ENCODE measurements around the gene KDM4C. TPM values are rescaled to one million over a fixed set of nuclear protein-coding genes. Genes with fewer than 3 reads are reported as not detected.

KDM4C gene
- total and polyA plus RNA-seq, 2 of the 8 experiments (the other 6 are each of a cell fraction or from before 2014, with no cell fraction given), result 13.0 to 26.1 TPM

DNA sequence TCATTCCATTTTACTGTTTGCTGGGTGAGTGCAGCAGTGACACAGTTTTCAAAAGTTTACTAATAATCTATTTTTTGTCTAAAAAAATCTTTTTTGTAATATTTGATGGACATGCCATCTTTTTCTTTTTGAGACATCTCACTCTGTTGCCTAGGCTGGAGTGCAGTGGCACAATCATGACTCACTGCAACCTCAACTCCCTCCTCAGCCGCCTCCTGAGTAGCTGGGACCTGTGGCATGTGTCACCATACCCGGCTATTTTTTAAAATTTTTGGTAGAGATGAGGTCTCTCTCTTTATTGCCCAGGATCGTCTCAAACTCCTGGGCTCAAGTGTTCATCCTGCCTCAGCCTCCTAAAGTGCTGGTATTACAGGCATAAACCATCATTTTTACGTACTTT is 86.0 kb downstream of the KDM4C start:
- no peak overlapping the region for H2AK5ac ChIP-seq (ENCODE audit: low read depth, low read length)
- H3K9me3 ChIP-seq (ENCODE audit: insufficient read depth in 2 of 2, low read depth in 1 of 2, low read length in 1 of 2), result no peaks in the 10 kb centered on the region
- no peak overlapping the region for H2BK5ac ChIP-seq (ENCODE audit: low read depth, low read length)
- H3K23me2 ChIP-seq (ENCODE audit: low read depth, low read length), result no peaks in the 10 kb centered on the region
- 95% methylated on average over 4 of the region's 4 CpGs; no CpG with 5 or more reads in 1 of the 2 experiments for WGBS, 2 experiments (ENCODE audit: extremely low coverage in 1 of 2, insufficient coverage in 1 of 2, insufficient read length in 1 of 2, insufficient replicate concordance in 2 of 2, low coverage in 1 of 2, low lambda C conversion rate in 2 of 2, missing lambda C conversion rate in 1 of 2)
- H3K79me1 ChIP-seq (ENCODE audit: low read depth, low read length), result peaks cover 3% of the 10 kb centered on the region; the same call in 1 of the 2 replicates
- no peak overlapping the region for H3K18ac ChIP-seq (ENCODE audit: extremely low read depth, low read length)
- no peak overlapping the region for H3K27ac ChIP-seq (ENCODE audit: low read depth, low read length)
- FAIRE-seq (no peak), DNase-seq (ENCODE audit: low read depth in 1 of 2, low spot score in 2 of 2) (no peak)
- no peak overlapping the region for H4K91ac ChIP-seq (replicated peaks; ENCODE audit: insufficient read length, low read length)
- no peak overlapping the region for H3K56ac ChIP-seq (replicated peaks; ENCODE audit: insufficient read length, low read depth, low read length)
- POLR2A ChIA-PET (ENCODE audit: partially characterized antibody), result no interaction called here
- TF ChIP-seq EP300 (IDR thresholded peaks at IDR 0.05; ENCODE audit: borderline replicate concordance in 1 of 2, low read depth in 2 of 2, low read length in 2 of 2), result no peak
- no peak for TF ChIP-seq RAD21 (IDR thresholded peaks at IDR 0.05 in 1 of 2, conservative IDR thresholded peaks at IDR 0.05 in 1 of 2; ENCODE audit: low read depth in 2 of 2, low read length in 2 of 2)
- no peak for TF ChIP-seq SIN3A (conservative IDR thresholded peaks at IDR 0.05 in 1 of 2, IDR thresholded peaks at IDR 0.05 in 1 of 2; ENCODE audit: low read depth in 1 of 2, low read length in 2 of 2)
- TF ChIP-seq SUZ12 (IDR thresholded peaks at IDR 0.05; ENCODE audit: low read length), result no peak
- TF ChIP-seq EZH2 (IDR thresholded peaks at IDR 0.05; ENCODE audit: low read depth, low read length, severe bottlenecking), result no peak
- no peak for TF ChIP-seq NANOG (IDR thresholded peaks at IDR 0.05; ENCODE audit: insufficient read depth, low read depth, low read length, poor library complexity, severe bottlenecking)
- TF ChIP-seq GABPA (IDR thresholded peaks at IDR 0.05; ENCODE audit: borderline replicate concordance, insufficient read depth, low read length), result no peak
- no peaks in the 10 kb centered on the region for H3K27me3 ChIP-seq (replicated peaks in 1 of 4; ENCODE audit: control insufficient read depth in 3 of 4, extremely low read depth in 1 of 4, insufficient read depth in 3 of 4, low read length in 3 of 4)
- H4K5ac ChIP-seq (ENCODE audit: insufficient read length, low read depth, low read length), result no peak overlapping the region
- CTCF ChIA-PET (ENCODE audit: partially characterized antibody), result interaction anchor here (2.1 to 13.6 kb wide), 2 partner anchors 9 to 17 kb away, joined by 8 to 120 read pairs; no protein-coding TSS in a partner anchor
- H2BK20ac ChIP-seq (ENCODE audit: low read length), result no peak overlapping the region
- no peak overlapping the region for H3K14ac ChIP-seq (ENCODE audit: insufficient read length)
- no peak overlapping the region for H3K4me2 ChIP-seq (ENCODE audit: insufficient read depth in 1 of 2, low read depth in 2 of 2, low read length in 2 of 2)
- no peaks in the 10 kb centered on the region for H4K20me1 ChIP-seq (replicated peaks in 1 of 2; ENCODE audit: control insufficient read depth in 1 of 2, insufficient read depth in 2 of 2, low read length in 2 of 2)
- no peak overlapping the region for H3K4me3 ChIP-seq (ENCODE audit: extremely low read depth in 1 of 4, insufficient read depth in 2 of 4, low read depth in 3 of 4, low read length in 4 of 4)
- H2BK120ac ChIP-seq (replicated peaks; ENCODE audit: low read depth, low read length), result no peak overlapping the region
- H2BK15ac ChIP-seq (ENCODE audit: low read length), result no peak overlapping the region
- H4K8ac ChIP-seq (ENCODE audit: extremely low read depth, insufficient read depth, low read length), result no peak overlapping the region
- no peaks in the 10 kb centered on the region; a peak in 1 of 4 replicates for H3K79me2 ChIP-seq (ENCODE audit: control insufficient read depth in 1 of 2, insufficient read depth in 2 of 2, low read length in 2 of 2)
- H2AFZ ChIP-seq (ENCODE audit: low read length), result no peak overlapping the region
- no peak overlapping the region for H3K4ac ChIP-seq (replicated peaks; ENCODE audit: insufficient read length, low read depth, low read length)
- H3K36me3 ChIP-seq (ENCODE audit: control insufficient read depth in 2 of 4, insufficient read depth in 4 of 4, low read length in 3 of 4), result no peaks in the 10 kb centered on the region
- H3K9ac ChIP-seq (replicated peaks in 1 of 4; ENCODE audit: extremely low read depth in 1 of 4, low read depth in 3 of 4, low read length in 3 of 4), result no peak overlapping the region
- no peak overlapping the region for H3K23ac ChIP-seq (ENCODE audit: insufficient read length)
- H3K4me1 ChIP-seq (replicated peaks in 1 of 4; ENCODE audit: control insufficient read depth in 3 of 4, insufficient read depth in 4 of 4, low read length in 3 of 4), result peaks cover 0 to 6% (median 3%) of the 10 kb centered on the region in 4 experiments; a peak in 3 of 7 replicates
- H2BK12ac ChIP-seq (ENCODE audit: low read depth, low read length), result no peak overlapping the region

Data from H1 (cell line).